HCT116 (cell line): Measurements from ENCODE around the gene HIBADH. TPM values are rescaled to one million over a fixed set of nuclear protein-coding genes. Genes with fewer than 3 reads are reported as not detected.

Source experiments
- total RNA-seq: library from RNA; stranded (reverse); gene quantifications from one replicate; pipeline ENCODE4 v1.2.1, GENCODE V29; 2021; ENCODE audit not compliant: unreplicated experiment

Gene HIBADH
- total RNA-seq, 1 experiment from 2014 or later: 32.4 TPM

Other genes with a start within 250 kb of the HIBADH start
- gene TAX1BP1, start 77.3 kb upstream of the HIBADH start, total RNA-seq: 68.1 TPM